Skin epidermis (tissue), 12 donors: ENCODE results near the gene UBE2E2.

ENCODE experiments used
- H3K27ac ChIP-seq, 21 experiments: fragments of 200-600 bp; sonication (generic) in 11 of 21; one replicate each; pipeline ENCODE4 v1.5.0; 2020; ENCODE audit warnings: mild to moderate bottlenecking in 3 of 21, inconsistent platforms in 2 of 21, moderate library complexity in 2 of 21
- H3K4me3 ChIP-seq, 7 experiments: fragments of 200-600 bp; sonication (generic) in 2 of 7; one replicate each; pipeline ENCODE4 v1.5.0; 2020; ENCODE audit warnings: inconsistent platforms in 2 of 7, mild to moderate bottlenecking in 2 of 7, moderate library complexity in 1 of 7

The UBE2E2 gene

DNA sequence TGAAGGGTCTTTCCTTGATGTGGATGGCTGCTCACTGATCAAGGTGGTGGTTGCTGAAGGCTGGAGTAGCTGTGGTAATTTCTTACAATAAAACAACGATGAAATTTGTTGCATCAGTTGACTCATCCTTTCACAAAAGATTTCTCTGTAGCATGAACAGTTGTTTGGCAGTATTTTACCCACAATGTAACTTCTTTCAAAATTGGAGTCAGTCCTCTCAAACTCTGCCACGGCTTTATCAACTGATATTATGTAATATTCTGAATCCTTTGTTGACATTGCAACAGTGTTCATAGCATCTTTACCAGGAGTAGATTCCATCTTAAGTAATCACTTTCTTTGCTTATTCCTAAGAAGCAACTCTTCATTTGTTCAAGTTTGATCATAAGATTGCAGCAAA is 252.6 kb downstream of the UBE2E2 start:
- no peak overlapping the region for H3K27ac ChIP-seq
- no peak overlapping the region for H3K4me3 ChIP-seq

DNA sequence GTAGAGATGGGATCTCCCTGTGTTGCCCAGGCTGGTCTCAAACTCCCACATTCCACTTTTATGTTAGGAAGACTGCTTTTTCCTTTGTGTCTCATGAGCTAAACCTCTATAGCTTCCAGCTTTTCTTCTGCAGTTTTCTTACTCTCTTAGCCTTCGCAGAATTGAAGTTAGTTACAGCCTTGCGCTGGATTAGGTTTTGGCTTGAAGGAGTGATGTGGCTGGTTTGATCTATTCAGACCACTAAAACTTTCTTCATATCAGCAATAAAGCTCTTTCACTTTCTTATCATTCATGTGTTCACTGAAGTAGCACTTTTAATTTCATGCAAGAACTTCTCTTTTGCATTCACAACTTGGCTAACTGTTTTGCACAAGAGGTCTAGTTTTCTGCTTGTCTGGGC is 254.6 kb downstream of the UBE2E2 start:
- no peak overlapping the region for H3K27ac ChIP-seq
- H3K4me3 ChIP-seq = no peak overlapping the region

- H3K4me3 ChIP-seq = no peak overlapping the region
- H3K27ac ChIP-seq = no peak overlapping the region
Measured at GRCh38 chr3:23459465-23459864, 256.3 kb downstream of the UBE2E2 start.

GRCh38 chr3:23459889-23460546 is 256.9 kb downstream of the UBE2E2 start:
- no peak overlapping the region for H3K27ac ChIP-seq
- no peak overlapping the region for H3K4me3 ChIP-seq

DNA sequence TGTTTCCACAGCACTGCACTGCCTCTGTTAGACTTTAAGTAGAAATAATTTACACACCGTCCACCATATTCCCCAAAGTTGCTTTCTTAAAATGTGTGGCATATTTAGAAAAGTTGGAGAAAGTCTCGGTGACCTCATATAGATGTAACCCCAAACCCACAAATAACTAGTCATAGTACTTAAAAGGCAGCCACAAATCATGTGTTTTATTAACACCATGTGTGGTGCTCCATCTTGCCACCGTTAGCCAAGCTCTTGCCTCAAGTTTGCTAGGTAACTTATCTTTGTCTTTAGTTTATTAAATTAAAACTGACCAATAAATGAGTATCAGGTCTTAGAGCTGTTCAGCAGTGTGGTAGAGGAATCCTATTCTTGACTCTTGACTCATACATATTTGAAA is 257.9 kb downstream of the UBE2E2 start:
- no peak overlapping the region for H3K27ac ChIP-seq
- H3K4me3 ChIP-seq = no peak overlapping the region

- no peak overlapping the region for H3K27ac ChIP-seq
- no peak overlapping the region for H3K4me3 ChIP-seq
Measured at GRCh38 chr3:23463791-23464190, 260.7 kb downstream of the UBE2E2 start.

GRCh38 chr3:23465569-23465968 is 262.4 kb downstream of the UBE2E2 start:
- Histone ChIP-seq H3K4me3 (no peak overlapping the region), H3K27ac (no peak overlapping the region)

DNA sequence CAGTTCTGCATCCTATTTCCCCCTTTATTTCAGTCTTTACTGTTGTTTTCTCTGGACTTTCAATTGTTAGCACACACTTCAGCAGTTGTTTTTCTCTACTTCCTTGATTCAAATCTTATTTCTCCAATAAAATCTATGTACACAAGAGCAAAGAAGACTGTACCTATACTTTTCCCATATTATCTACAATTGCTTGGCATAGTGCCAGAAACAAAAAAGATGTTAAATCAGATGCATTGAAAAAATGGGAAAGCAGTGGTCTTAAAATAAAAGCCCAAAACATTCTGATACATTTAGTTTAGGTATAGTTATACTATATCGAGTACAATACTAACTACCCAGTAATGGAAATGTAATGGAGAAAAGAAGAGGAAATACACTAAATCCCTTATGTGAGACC is 265.1 kb downstream of the UBE2E2 start:
- Histone ChIP-seq H3K4me3 (no peak overlapping the region), H3K27ac (no peak overlapping the region)

GRCh38 chr3:23474580-23475357 is 271.6 kb downstream of the UBE2E2 start:
- H3K4me3 ChIP-seq = no peak overlapping the region

GRCh38 chr3:23475446-23475845 is 272.3 kb downstream of the UBE2E2 start:
- H3K4me3 ChIP-seq = no peak overlapping the region
- no peak overlapping the region for H3K27ac ChIP-seq

More at GRCh38 chr3:23474580-23475357, 271.6 kb downstream of the UBE2E2 start:
- no peak overlapping the region for H3K27ac ChIP-seq

DNA sequence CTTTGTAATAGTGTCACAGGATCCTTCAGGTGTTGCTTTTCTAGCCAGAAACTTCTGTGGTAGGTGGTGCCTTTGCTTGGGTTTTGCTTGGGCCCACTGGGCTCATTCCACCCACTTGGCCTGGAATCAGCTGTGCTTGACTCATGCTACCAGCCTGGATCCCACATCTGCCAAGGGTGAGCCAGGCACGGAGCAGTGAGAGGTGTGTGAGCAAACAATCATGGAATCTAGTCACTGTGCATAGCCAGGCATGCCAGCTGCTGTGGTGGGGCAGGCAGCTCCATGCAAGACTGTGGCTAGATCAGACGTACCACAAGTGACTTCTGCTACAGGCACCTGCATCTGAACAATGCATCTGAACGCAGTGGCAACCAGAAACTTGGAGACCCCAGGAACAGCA is 275.9 kb downstream of the UBE2E2 start:
- H3K27ac ChIP-seq = no peak overlapping the region
- no peak overlapping the region for H3K4me3 ChIP-seq

GRCh38 chr3:23479615-23480328 is 276.6 kb downstream of the UBE2E2 start:
- H3K27ac ChIP-seq = no peak overlapping the region
- no peak overlapping the region for H3K4me3 ChIP-seq

DNA sequence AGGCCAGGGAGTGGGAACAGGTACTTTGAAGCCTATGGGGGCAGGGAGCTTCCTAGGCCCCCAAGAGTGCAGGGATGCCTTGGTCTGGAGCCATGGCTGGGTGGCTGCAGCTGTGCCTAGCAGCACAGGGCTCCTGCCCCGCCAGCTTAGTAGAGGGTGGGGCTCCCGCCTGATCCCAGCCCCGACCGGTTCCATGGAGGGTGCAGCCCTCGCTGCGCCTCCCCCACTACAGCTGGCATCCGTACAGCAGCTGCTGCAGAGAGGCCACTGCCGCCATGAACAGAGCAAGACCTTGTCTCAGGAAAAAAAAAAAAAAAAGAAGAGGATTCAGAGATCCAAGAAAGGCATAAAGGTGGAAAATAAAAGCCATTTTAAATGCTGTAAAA is 277.2 kb downstream of the UBE2E2 start:
- Histone ChIP-seq H3K4me3 (no peak overlapping the region), H3K27ac (no peak overlapping the region)

GRCh38 chr3:23481011-23481615 is 278.0 kb downstream of the UBE2E2 start:
- Histone ChIP-seq H3K4me3 (no peak overlapping the region), H3K27ac (no peak overlapping the region)

- no peak overlapping the region for H3K27ac ChIP-seq
- H3K4me3 ChIP-seq = no peak overlapping the region
Measured at GRCh38 chr3:23481616-23482278, 278.6 kb downstream of the UBE2E2 start.

- Histone ChIP-seq H3K4me3 (no peak overlapping the region), H3K27ac (no peak overlapping the region)
Measured at GRCh38 chr3:23484386-23484785, 281.3 kb downstream of the UBE2E2 start.

DNA sequence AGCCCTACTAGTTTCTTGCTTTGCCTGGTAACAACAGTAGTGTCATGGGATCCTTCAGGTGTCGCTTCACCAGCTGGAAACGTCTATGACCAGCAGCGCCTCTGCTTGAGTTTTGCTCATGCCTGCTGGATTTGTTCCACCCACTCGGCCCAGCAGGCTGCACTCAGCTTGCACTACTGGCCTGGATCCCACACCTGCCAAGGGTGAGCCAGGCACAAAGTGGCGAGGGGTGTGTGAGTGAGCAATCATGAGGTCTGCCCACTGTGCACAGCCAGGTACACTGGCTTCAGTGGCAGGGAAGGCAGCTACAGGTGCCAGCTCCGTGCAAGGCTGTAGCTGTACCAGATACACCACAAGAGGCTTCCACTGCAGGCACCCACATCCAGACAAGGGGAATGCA is 282.8 kb downstream of the UBE2E2 start:
- no peak overlapping the region for H3K4me3 ChIP-seq
- no peak overlapping the region for H3K27ac ChIP-seq

GRCh38 chr3:23487015-23487414 is 283.9 kb downstream of the UBE2E2 start:
- Histone ChIP-seq H3K27ac (no peak overlapping the region), H3K4me3 (no peak overlapping the region)

GRCh38 chr3:23488618-23489017 is 285.5 kb downstream of the UBE2E2 start:
- no peak overlapping the region for H3K27ac ChIP-seq
- no peak overlapping the region for H3K4me3 ChIP-seq
